Measurements from ENCODE around the gene ATXN1.

DNA sequence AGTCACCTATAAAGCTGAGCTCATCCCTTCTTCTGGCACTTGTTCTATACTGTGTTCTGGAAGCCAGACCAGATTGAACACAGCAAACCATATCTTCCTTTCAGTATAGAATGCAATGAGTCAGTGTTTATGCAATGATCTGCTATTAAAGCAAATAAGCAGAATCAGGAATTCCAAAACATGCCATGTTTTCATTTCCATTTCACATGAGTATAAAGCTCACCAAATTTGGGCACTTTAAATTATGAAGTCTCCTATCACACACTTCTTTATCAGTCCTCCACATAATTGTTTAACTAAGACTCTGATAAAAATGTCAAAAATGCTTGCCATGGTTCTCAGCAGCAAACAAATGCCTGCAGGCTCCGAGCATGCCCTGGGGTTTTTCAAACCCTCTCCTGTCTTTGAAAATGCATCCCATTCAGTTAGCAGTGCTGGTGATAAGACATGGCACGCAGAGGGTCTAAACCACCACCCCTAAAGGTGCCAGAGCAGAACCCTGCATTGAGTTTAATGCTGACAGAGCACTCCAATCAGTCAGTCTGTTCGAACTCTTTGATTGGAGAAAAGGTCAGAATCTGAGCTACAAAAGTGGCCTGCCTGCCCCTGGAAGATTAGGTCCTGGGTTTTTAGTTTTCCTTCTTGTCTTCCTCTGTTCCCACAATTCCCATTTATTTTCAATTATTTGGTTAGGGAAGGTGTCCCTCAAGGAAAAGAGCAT, 288.8 kb downstream of the ATXN1 start:
- TF ChIP-seq, protein P1, sequence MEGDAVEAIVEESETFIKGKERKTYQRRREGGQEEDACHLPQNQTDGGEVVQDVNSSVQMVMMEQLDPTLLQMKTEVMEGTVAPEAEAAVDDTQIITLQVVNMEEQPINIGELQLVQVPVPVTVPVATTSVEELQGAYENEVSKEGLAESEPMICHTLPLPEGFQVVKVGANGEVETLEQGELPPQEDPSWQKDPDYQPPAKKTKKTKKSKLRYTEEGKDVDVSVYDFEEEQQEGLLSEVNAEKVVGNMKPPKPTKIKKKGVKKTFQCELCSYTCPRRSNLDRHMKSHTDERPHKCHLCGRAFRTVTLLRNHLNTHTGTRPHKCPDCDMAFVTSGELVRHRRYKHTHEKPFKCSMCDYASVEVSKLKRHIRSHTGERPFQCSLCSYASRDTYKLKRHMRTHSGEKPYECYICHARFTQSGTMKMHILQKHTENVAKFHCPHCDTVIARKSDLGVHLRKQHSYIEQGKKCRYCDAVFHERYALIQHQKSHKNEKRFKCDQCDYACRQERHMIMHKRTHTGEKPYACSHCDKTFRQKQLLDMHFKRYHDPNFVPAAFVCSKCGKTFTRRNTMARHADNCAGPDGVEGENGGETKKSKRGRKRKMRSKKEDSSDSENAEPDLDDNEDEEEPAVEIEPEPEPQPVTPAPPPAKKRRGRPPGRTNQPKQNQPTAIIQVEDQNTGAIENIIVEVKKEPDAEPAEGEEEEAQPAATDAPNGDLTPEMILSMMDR (IDR thresholded peaks at IDR 0.05) = no peak
- no peak for TF ChIP-seq POLR2A (IDR thresholded peaks at IDR 0.05)

Measured in lower leg skin (tissue), 3 donors.